NCI-H82 treated with DMSO at 0.1 percent for 48 hours (cell line): ENCODE measurements around the gene RABGEF1.
"Not testable (repeated sequence)": the region's sequence is repeated elsewhere in the genome, so short reads cannot be mapped to it uniquely, and the experiment has no call there.

Experiments
- DNase-seq: peaks from one replicate; lab custom pipeline; 2025; ENCODE audit not compliant: unreplicated experiment; lab: John Stamatoyannopoulos, UW

The RABGEF1 gene

GRCh38 chr7:66735154-66735553, 5.4 kb upstream of the RABGEF1 start:
- DNase-seq, result no peak

- no peak for DNase-seq
These were observed 4.7 kb upstream of the RABGEF1 start for GRCh38 chr7:66735850-66736249.

DNA sequence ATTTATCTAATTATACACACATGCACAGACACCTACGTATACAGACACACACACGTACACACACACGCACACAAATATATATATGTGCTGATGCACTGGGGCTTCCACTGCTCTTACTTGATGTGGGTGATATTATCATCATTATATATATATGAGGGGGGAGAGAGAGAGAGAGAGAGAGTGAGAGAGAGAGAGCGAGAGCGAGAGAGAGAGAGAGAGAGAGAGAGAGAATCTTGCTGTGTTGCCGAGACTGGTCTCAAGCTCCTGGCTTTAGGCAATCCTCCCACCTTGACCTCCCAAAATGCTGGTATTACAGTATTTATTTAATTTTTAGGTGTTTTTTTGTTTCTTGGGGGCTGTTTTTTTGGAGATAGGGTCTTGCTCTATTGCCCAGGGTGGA, 3.6 kb upstream of the RABGEF1 start:
- DNase-seq, result no peak

DNA sequence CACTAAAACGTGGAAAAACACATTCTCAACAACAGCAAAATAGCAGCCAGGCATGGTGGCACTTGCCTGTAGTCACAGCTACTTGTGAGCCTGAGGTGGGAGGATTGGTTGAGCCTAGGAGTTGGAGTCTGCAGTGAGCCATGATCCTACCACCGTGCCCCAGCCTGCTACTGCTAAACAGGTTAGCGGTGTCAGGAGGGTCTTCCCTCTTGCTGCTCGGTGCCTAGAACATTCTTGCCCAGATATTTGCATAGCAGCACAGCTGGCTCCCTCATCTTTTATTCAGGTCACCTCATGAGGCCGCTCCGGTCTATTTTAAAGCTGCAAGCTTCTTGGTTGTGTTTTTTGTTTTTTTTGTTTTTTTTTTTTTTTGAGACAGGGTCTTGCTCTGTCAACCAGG, 2.9 kb upstream of the RABGEF1 start:
- no peak for DNase-seq

GRCh38 chr7:66739477-66739876, 1.1 kb upstream of the RABGEF1 start:
- no peak for DNase-seq

- DNase-seq, result no peak
These were observed 606 bp upstream of the RABGEF1 start for GRCh38 chr7:66739953-66740301.

- DNase-seq, result not testable (repeated sequence)
These were observed 612 bp downstream of the RABGEF1 start for GRCh38 chr7:66740980-66741709.

DNA sequence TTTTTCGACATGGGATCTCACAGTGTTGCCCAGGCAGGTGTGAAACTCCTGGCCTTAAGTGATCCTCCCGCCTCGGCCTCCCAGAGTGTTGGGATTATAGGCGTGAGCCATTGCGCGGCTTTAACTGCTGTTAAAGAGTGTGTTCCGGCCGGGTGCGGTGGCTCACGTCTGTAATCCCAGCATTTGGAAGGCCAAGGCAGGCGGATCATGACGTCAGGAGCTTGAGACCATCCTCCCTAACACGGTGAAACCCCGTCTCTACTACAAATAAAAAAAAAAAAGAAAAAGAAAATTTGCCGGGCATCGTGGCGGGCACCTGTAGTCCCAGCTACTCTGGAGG, 1.1 kb downstream of the RABGEF1 start:
- peak; percentile 5 for DNase-seq

GRCh38 chr7:66742298-66742697, 1.8 kb downstream of the RABGEF1 start:
- DNase-seq, result not testable (repeated sequence)

- no peak for DNase-seq
These were observed 3.4 kb downstream of the RABGEF1 start for GRCh38 chr7:66743920-66744319.

GRCh38 chr7:66747385-66747784, 6.9 kb downstream of the RABGEF1 start:
- no peak for DNase-seq

DNA sequence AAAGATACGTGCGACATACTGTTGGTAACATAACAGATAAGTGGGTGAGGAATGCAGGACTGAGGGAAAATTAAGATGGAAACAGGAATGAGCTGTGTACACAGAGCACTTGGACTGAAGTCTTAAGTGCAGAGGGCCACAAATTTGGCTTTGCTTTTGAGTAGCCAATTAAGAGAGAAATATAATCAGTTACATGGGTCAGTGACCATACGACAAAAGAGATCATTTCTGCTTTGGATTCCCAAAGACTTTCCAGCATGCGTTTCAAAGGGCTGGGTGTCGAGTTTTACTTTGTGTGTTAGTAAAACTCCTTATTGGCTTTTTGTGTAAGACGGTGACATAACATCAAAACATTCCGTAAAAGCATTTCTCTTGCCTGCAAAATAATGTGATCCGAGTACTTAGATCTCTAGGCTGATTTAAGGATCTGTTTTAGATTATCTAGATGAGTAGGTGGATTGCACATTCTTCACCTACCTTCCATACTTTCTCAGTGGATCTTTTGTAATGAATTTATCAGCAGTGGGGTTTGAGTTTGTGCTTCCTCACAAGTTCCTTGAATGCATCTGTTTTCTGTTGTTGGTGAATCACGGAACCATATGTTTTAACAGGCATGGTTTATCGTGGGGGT, 7.5 kb downstream of the RABGEF1 start:
- DNase-seq, result no peak

DNA sequence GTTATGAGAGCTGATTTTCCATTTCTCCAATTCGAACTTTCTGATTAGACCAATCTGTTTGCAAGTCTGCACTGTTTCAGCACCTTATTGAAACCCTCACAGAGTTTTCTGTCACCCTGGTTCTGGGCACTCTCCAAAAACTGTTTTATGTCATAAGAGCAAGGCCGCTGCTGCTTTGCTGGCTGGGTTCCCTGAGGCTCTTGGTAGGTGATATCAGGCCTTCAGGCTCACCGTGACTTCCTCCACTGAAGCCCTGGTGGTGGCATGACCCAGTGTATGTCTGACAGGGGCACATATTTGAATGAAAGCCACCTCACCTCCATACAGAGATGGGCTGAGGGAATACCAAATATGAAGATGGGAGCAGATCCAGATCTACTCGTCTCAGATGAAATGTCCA, 8.3 kb downstream of the RABGEF1 start:
- no peak for DNase-seq

DNA sequence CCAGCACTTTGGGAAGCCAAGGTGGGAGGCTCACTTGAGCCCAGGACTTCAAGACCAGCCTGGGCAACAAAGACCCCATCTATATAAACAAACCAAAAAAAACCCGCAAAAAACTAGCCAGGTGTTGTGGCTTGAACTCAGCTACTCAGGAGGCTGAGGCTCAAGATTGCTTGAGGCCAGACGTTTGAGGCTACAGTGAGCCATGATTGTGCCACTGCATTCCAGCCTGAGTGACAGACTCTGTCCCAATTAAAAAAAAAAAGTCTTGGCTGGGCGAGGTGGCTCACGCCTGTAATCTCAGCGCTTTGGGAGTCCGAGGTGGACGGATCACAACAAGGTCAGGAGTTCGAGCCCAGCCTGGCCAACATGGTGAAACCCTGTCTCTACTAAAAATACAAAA, 11.4 kb downstream of the RABGEF1 start:
- no peak for DNase-seq

- no peak for DNase-seq
These were observed 14.0 kb downstream of the RABGEF1 start for GRCh38 chr7:66754541-66754940.

DNA sequence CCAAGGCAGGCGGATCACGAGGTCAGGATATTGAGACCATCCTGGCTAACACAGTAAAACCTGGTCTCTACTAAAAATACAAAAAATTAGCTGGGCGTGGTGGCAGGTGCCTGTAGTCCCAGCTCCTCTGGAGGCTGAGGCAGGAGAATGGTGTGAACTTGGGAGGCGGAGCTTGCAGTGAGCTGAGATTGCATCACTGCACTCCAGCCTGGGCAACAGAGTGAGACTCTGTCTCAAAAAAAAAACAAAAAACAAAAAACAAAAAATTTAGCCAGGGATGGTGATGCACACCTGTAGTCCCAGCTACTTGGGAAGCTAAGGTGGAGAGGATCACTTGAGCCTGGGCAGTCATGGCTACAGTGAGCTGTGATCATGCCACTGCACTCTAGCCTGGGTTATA, 14.5 kb downstream of the RABGEF1 start:
- DNase-seq, result not testable (repeated sequence)

DNA sequence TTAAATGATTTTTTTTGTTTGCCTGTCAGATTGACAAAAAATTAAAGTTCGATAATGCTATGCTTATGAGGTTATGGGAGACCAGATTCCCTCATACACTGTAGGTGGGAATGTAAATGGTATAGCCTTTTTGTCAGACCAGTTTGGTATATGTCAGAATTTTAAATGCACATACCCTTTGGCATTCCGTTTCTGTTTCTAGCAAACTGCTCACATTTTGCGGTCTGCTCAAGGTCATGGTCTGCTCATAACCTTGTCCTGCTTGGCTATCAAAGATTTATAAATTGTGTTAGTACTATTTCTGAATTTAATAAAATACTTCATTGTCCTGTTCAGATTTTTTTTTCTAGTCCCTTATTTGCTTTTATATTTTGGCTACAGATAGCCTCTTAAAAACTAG, 15.7 kb downstream of the RABGEF1 start:
- DNase-seq, result not testable (repeated sequence)

GRCh38 chr7:66756889-66757288, 16.4 kb downstream of the RABGEF1 start:
- DNase-seq, result no peak

GRCh38 chr7:66757939-66758338, 17.4 kb downstream of the RABGEF1 start:
- DNase-seq, result no peak

GRCh38 chr7:66758950-66759628, 18.6 kb downstream of the RABGEF1 start:
- DNase-seq, result no peak

GRCh38 chr7:66763183-66763582, 22.6 kb downstream of the RABGEF1 start:
- not testable (repeated sequence) for DNase-seq

GRCh38 chr7:66763633-66764355, 23.3 kb downstream of the RABGEF1 start:
- DNase-seq, result not testable (repeated sequence)
